ENCODE measurements around the gene OR2F2. TPM values are rescaled to one million over a fixed set of nuclear protein-coding genes. Genes with fewer than 3 reads are reported as not detected.

OR2F2 gene
- total RNA-seq, 1 donor from 2014 or later, result not detected

- TF ChIP-seq CTCF (IDR thresholded peaks at IDR 0.05; ENCODE audit: insufficient read depth, low read depth, low read length) (no peak), EZH2 (IDR thresholded peaks at IDR 0.05; ENCODE audit: insufficient read depth, low read length) (no peak)
- H3K27ac Mint-ChIP-seq (ENCODE audit: unreplicated experiment), result no peak overlapping the region
- Histone ChIP-seq H3K4me3 (ENCODE audit: insufficient read depth, low read depth, low read length) (no peak overlapping the region), H3K4me2 (ENCODE audit: low read length) (no peak overlapping the region), H2AFZ (ENCODE audit: low read depth, low read length) (no peak overlapping the region), H3K27me3 (ENCODE audit: insufficient read depth, low read length) (no peaks in the 10 kb centered on the region), H3K4me1 (ENCODE audit: insufficient read depth, low read length) (no peaks in the 10 kb centered on the region), H3K36me3 (ENCODE audit: insufficient read depth, low read length) (no peaks in the 10 kb centered on the region), H3K9ac (ENCODE audit: low read length) (no peak overlapping the region), H3K79me2 (ENCODE audit: insufficient read depth, low read length) (no peaks in the 10 kb centered on the region), H4K20me1 (ENCODE audit: insufficient read depth, low read length) (no peaks in the 10 kb centered on the region), H3K27ac (ENCODE audit: low read depth, low read length) (no peak overlapping the region), H3K9me3 (ENCODE audit: insufficient read depth, low read depth, low read length) (no peaks in the 10 kb centered on the region)
- FAIRE-seq (no peak), DNase-seq (ENCODE audit: low read depth) (no peak)
- H3K4me1 Mint-ChIP-seq (ENCODE audit: low read depth, unreplicated experiment), result peaks cover 17% of the 10 kb centered on the region
- H3K9me3 Mint-ChIP-seq (ENCODE audit: unreplicated experiment), result peaks cover 2% of the 10 kb centered on the region
- no peaks in the 10 kb centered on the region for H3K27me3 Mint-ChIP-seq (ENCODE audit: low read depth, unreplicated experiment)
- no peak overlapping the region for H3K4me3 Mint-ChIP-seq (ENCODE audit: unreplicated experiment)
- no peaks in the 10 kb centered on the region for H3K36me3 Mint-ChIP-seq (ENCODE audit: low read depth, unreplicated experiment)
These were observed 48.9 kb downstream of the OR2F2 start for GRCh38 chr7:143983960-143984359.

Other genes with a start within 250 kb of the OR2F2 start
- gene CTAGE6, start 177.5 kb upstream of the OR2F2 start, total RNA-seq, result 0.18 TPM in 1 of 2 replicates, not detected in the other
- gene TCAF1, start 33.1 kb upstream of the OR2F2 start, total RNA-seq, result 90.8 and 97.4 TPM in 2 replicates
- not detected in 2 replicates for gene OR2F1, start 19.6 kb downstream of the OR2F2 start, total RNA-seq
- not detected in 2 replicates for gene OR6B1, start 65.1 kb downstream of the OR2F2 start, total RNA-seq
- gene OR2A5, start 113.7 kb downstream of the OR2F2 start, total RNA-seq, result not detected in 2 replicates
- gene OR2A25, start 134.6 kb downstream of the OR2F2 start, total RNA-seq, result not detected in 2 replicates
- gene OR2A12, start 151.0 kb downstream of the OR2F2 start, total RNA-seq, result not detected in 2 replicates
- not detected in 2 replicates for gene OR2A2, start 174.3 kb downstream of the OR2F2 start, total RNA-seq
- not detected in 2 replicates for gene OR2A14, start 187.9 kb downstream of the OR2F2 start, total RNA-seq
- gene CTAGE4, start 248.2 kb downstream of the OR2F2 start, total RNA-seq, result 0.99 and 1.4 TPM in 2 replicates